GM23338 (cell line): ENCODE data around the gene FIG4.

Experiments
- CREB1 ChIP-seq: fragments of 250-450 bp; sonication (Bioruptor Pico); IDR thresholded peaks from 2 replicates; pipeline ENCODE4 v1.5.0; 2020; ENCODE audit warnings: low read depth, mild to moderate bottlenecking, moderate library complexity
- CTCF ChIP-seq, 2 experiments: fragments of 200-600 bp in 1 of 2; sonication (generic) in 1 of 2; conservative IDR thresholded peaks; 2 replicates each; pipeline versions ENCODE4 v1.5.1 to v1.6.1; 2016 to 2017; ENCODE audit warnings: antibody characterized with exemption in 2 of 2, low read depth in 2 of 2, mild to moderate bottlenecking in 2 of 2, moderate library complexity in 1 of 2
- EZH2 ChIP-seq: fragments of 200-600 bp; sonication (generic); IDR thresholded peaks from one replicate; pipeline ENCODE4 v1.8.0; 2017; ENCODE audit warnings: antibody characterized with exemption, mild to moderate bottlenecking, low read depth; ENCODE audit not compliant: unreplicated experiment
- EZH2phosphoT487 ChIP-seq: fragments of 200-600 bp; sonication (generic); IDR thresholded peaks from one replicate; pipeline ENCODE4 v1.8.1; 2018; ENCODE audit warnings: antibody characterized with exemption; ENCODE audit not compliant: unreplicated experiment
- NANOG ChIP-seq: IDR thresholded peaks from 2 replicates; pipeline ENCODE4 v1.6.1; 2016; ENCODE audit warnings: antibody characterized with exemption, borderline replicate concordance
- POLR2AphosphoS5 ChIP-seq: IDR thresholded peaks from 2 replicates; pipeline ENCODE4 v1.6.1; 2016; ENCODE audit warnings: antibody characterized with exemption, low read depth
- REST ChIP-seq: IDR thresholded peaks from one replicate; pipeline ENCODE4 v1.6.1; 2018; ENCODE audit warnings: antibody characterized with exemption; ENCODE audit not compliant: unreplicated experiment
- STAT1 ChIP-seq: IDR thresholded peaks from one replicate; pipeline ENCODE4 v1.6.1; 2016; ENCODE audit warnings: antibody characterized with exemption; ENCODE audit not compliant: unreplicated experiment

GRCh38 chr6:109762769-109763441 is 71.8 kb downstream of the FIG4 start:
- no peak for TF ChIP-seq CTCF (conservative IDR thresholded peaks at IDR 0.05; ENCODE audit: low read depth in 2 of 2)
- no peak for TF ChIP-seq POLR2AphosphoS5
- TF ChIP-seq EZH2phosphoT487: no peak
- no peak for TF ChIP-seq EZH2
- TF ChIP-seq REST: no peak
- no peak for TF ChIP-seq CREB1
- no peak for TF ChIP-seq NANOG
- TF ChIP-seq STAT1: no peak
